IMR-90 (cell line): ENCODE measurements around the gene URB2. TPM values are rescaled to one million over a fixed set of nuclear protein-coding genes. Genes with fewer than 3 reads are reported as not detected.
A peak's percentile ranks its signal among the peaks of the same experiment; 100 is the strongest.

Source experiments
- ATAC-seq: fragments of 200-7000 bp; cut with Tn5 transposase; 2 replicates; pipeline ENCODE4 v1.9.1; 2020; ENCODE audit warnings: low read depth, mild to moderate bottlenecking, moderate library complexity
- BruUV-seq: library from RNA; stranded (reverse); fragments of 400-500 nt; replicated peaks from 2 replicates; lab custom pipeline; 2021; lab: Mats Ljungman, UMichigan
- CTCF ChIA-PET: fragments of 300-600 bp; formaldehyde crosslinking; extraction: SDS; loops from one replicate; lab custom pipeline; 2021; ENCODE audit warnings: antibody characterized with exemption; lab: Yijun Ruan, JAX
- POLR2A ChIA-PET: fragments of 300-600 bp; sonication (Branson Sonifier 250); formaldehyde crosslinking; loops from one replicate; lab custom pipeline; 2022; ENCODE audit warnings: antibody characterized with exemption; ENCODE audit not compliant: unreplicated experiment; lab: Charles Lee
- DNase-seq: peaks from one replicate; pipeline ENCODE4 v3.0.0; 2013
- H2AFZ ChIP-seq: replicated peaks from 2 replicates; pipeline ENCODE3; 2013; ENCODE audit warnings: low read length, mild to moderate bottlenecking; ENCODE audit not compliant: poor library complexity
- H2AK5ac ChIP-seq: 2 replicates; pipeline ENCODE4 v1.6.1; 2013; ENCODE audit warnings: low read depth, low read length, inconsistent platforms
- H2AK9ac ChIP-seq: replicated peaks from 2 replicates; pipeline ENCODE3; 2013; ENCODE audit warnings: mild to moderate bottlenecking, low read depth, low read length, moderate library complexity; ENCODE audit not compliant: poor library complexity
- H2BK120ac ChIP-seq: 2 replicates; pipeline ENCODE4 v1.6.1; 2013; ENCODE audit warnings: low read depth, low read length, inconsistent platforms
- H2BK15ac ChIP-seq: 3 replicates; pipeline ENCODE4 v1.6.1; 2013; ENCODE audit warnings: low read depth, low read length, inconsistent platforms
- H2BK20ac ChIP-seq: 2 replicates; pipeline ENCODE4 v1.6.1; 2013; ENCODE audit warnings: low read depth, mild to moderate bottlenecking, inconsistent platforms, low read length, moderate library complexity
- H2BK5ac ChIP-seq: 2 replicates; pipeline ENCODE4 v1.6.1; 2013; ENCODE audit warnings: mild to moderate bottlenecking, low read depth, low read length, inconsistent platforms; ENCODE audit not compliant: poor library complexity, severe bottlenecking
- H3K14ac ChIP-seq: replicated peaks from 2 replicates; pipeline ENCODE4 v1.6.1; 2013; ENCODE audit warnings: low read depth, low read length, inconsistent platforms
- H3K18ac ChIP-seq: 2 replicates; pipeline ENCODE4 v1.6.1; 2013; ENCODE audit warnings: low read depth, low read length, control low read depth
- H3K23ac ChIP-seq: 2 replicates; pipeline ENCODE4 v1.6.1; 2013; ENCODE audit warnings: low read depth, low read length, inconsistent platforms
- H3K27ac ChIP-seq: 2 replicates; pipeline ENCODE4 v1.5.1; 2013; ENCODE audit warnings: mild to moderate bottlenecking, control low read depth, low read length; ENCODE audit not compliant: insufficient read depth
- H3K27me3 ChIP-seq: 2 replicates; pipeline ENCODE4 v1.6.1; 2013; ENCODE audit warnings: low read length; ENCODE audit not compliant: control insufficient read depth, insufficient read depth
- H3K36me3 ChIP-seq: 2 replicates; pipeline ENCODE4 v1.6.1; 2013; ENCODE audit warnings: low read length, mixed read lengths; ENCODE audit not compliant: control insufficient read depth, insufficient read depth
- H3K4ac ChIP-seq: 2 replicates; pipeline ENCODE4 v1.6.1; 2013; ENCODE audit warnings: low read depth, low read length, inconsistent platforms
- H3K4me1 ChIP-seq: 2 replicates; pipeline ENCODE4 v1.6.1; 2013; ENCODE audit warnings: low read length, mixed read lengths; ENCODE audit not compliant: control insufficient read depth, insufficient read depth
- H3K4me2 ChIP-seq: 2 replicates; pipeline ENCODE4 v1.6.1; 2013; ENCODE audit warnings: low read depth, mild to moderate bottlenecking, control low read depth, low read length, moderate library complexity
- H3K4me3 ChIP-seq: 2 replicates; pipeline ENCODE4 v1.5.1; 2013; ENCODE audit warnings: low read depth, mild to moderate bottlenecking, control low read depth, low read length, moderate library complexity; ENCODE audit not compliant: insufficient read depth
- H3K56ac ChIP-seq: 2 replicates; pipeline ENCODE4 v1.6.1; 2013; ENCODE audit warnings: low read length, inconsistent platforms; ENCODE audit not compliant: insufficient read depth; ENCODE audit errors: extremely low read depth
- H3K79me1 ChIP-seq, 2 experiments: 2 replicates each; pipeline ENCODE4 v1.6.1; 2013; ENCODE audit warnings: low read length in 2 of 2, inconsistent platforms in 1 of 2, low read depth in 1 of 2
- H3K9ac ChIP-seq: 2 replicates; pipeline ENCODE4 v1.6.1; 2013; ENCODE audit warnings: low read depth, low read length, control low read depth
- H3K9me1 ChIP-seq: 2 replicates; pipeline ENCODE4 v1.6.1; 2013; ENCODE audit warnings: low read length, inconsistent platforms; ENCODE audit not compliant: insufficient read depth
- H3K9me3 ChIP-seq: 2 replicates; pipeline ENCODE4 v1.6.1; 2013; ENCODE audit warnings: low read length; ENCODE audit not compliant: control insufficient read depth, insufficient read depth
- H4K20me1 ChIP-seq: 2 replicates; pipeline ENCODE4 v1.6.1; 2013; ENCODE audit warnings: low read length, inconsistent platforms; ENCODE audit not compliant: insufficient read depth
- H4K5ac ChIP-seq: 2 replicates; pipeline ENCODE4 v1.6.1; 2013; ENCODE audit warnings: mild to moderate bottlenecking, low read depth, low read length, control low read depth
- H4K8ac ChIP-seq, 2 experiments: 2 replicates each; pipeline ENCODE4 v1.6.1; 2013; ENCODE audit warnings: low read depth in 2 of 2, low read length in 2 of 2, control low read depth in 1 of 2, inconsistent platforms in 1 of 2
- H4K91ac ChIP-seq: 2 replicates; pipeline ENCODE4 v1.6.1; 2013; ENCODE audit warnings: low read depth, low read length, inconsistent platforms; ENCODE audit not compliant: insufficient read depth
- BHLHE40 ChIP-seq: fragments of 150-350 bp; IDR thresholded peaks from 2 replicates; pipeline ENCODE4 v1.6.1; 2016; ENCODE audit warnings: mild to moderate bottlenecking, low read depth, low read length
- CEBPB ChIP-seq: IDR thresholded peaks from 2 replicates; pipeline ENCODE4 v1.6.1; 2012; ENCODE audit warnings: low read depth, low read length, improper control_type of control experiment
- CHD1 ChIP-seq: IDR thresholded peaks from 2 replicates; pipeline ENCODE4 v1.6.1; 2012; ENCODE audit warnings: low read depth, low read length, improper control_type of control experiment
- CTCF ChIP-seq: conservative IDR thresholded peaks from 2 replicates; pipeline ENCODE4 v1.5.1; 2012; ENCODE audit warnings: mild to moderate bottlenecking, low read depth, low read length, improper control_type of control experiment
- ELK1 ChIP-seq: fragments of 150-350 bp; IDR thresholded peaks from 2 replicates; pipeline ENCODE4 v1.6.1; 2016; ENCODE audit warnings: low read depth, mild to moderate bottlenecking, low read length, moderate library complexity, borderline replicate concordance
- MAFK ChIP-seq: IDR thresholded peaks from 2 replicates; pipeline ENCODE4 v1.6.1; 2012; ENCODE audit warnings: low read depth, low read length, improper control_type of control experiment
- POLR2A ChIP-seq: IDR thresholded peaks from 2 replicates; pipeline ENCODE4 v1.6.1; 2012; ENCODE audit warnings: mild to moderate bottlenecking, low read depth, low read length
- RAD21 ChIP-seq: IDR thresholded peaks from 2 replicates; pipeline ENCODE4 v1.6.1; 2012; ENCODE audit warnings: low read length, improper control_type of control experiment
- RFX5 ChIP-seq: IDR thresholded peaks from 2 replicates; pipeline ENCODE4 v1.8.0; 2012; ENCODE audit warnings: low read depth, mild to moderate bottlenecking, low read length, moderate library complexity
- WGBS, 2 experiments: methylation state at CpG; one replicate each; pipeline versions ENCODE4 v1.1.5 to v1.1.7; 2013; ENCODE audit warnings: missing lambda C conversion rate in 2 of 2; ENCODE audit not compliant: insufficient read length in 1 of 2; ENCODE audit errors: extremely low coverage in 2 of 2; 5-methylcytosine and 5-hydroxymethylcytosine counted together
- dilution Hi-C: fragments of 300-500 bp; cut with HindIII; formaldehyde crosslinking; loops from one replicate; pipeline ENCODE4 v1.14.3; 2018; ENCODE audit warnings: low sequenced_read_pairs; ENCODE audit not compliant: unreplicated experiment
- in situ Hi-C: fragments of 300-500 bp; cut with MboI; formaldehyde crosslinking; loops from 3 replicates; pipeline ENCODE4 v1.14.3; 2019; ENCODE audit warnings: low sequenced_read_pairs, inconsistent platforms, mixed read lengths
- intact Hi-C: fragments of 100-400 bp; cut with micrococcal nuclease; formaldehyde crosslinking; loops from 2 replicates; pipeline ENCODE4 v1.10.0; 2022
- polyA plus RNA-seq, 3 experiments: library from polyadenylated mRNA; depleted of rRNA; stranded (reverse); fragments of >200 nt; gene quantifications; 2 replicates each; pipeline ENCODE4 v1.2.3, GENCODE V29; 2012; ENCODE audit warnings: low replicate concordance in 1 of 3
- total RNA-seq: library from RNA; depleted of rRNA; stranded (reverse); fragments of >200 nt; gene quantifications from 2 replicates; pipeline ENCODE4 v1.2.3, GENCODE V29; 2012

Gene URB2
- total and polyA plus RNA-seq, 2 of the 4 experiments (the other 2 are of a cell fraction): 5.9 to 15.4 TPM

GRCh38 chr1:229625071-229625914 is 754 bp upstream of the URB2 start (continued):
- no peak for TF ChIP-seq CTCF
- TF ChIP-seq POLR2A: no peak

GRCh38 chr1:229627003-229627402 is 956 bp downstream of the URB2 start:
- H3K23ac ChIP-seq: no peak overlapping the region; the same call in 1 of the 2 replicates
- H3K9me3 ChIP-seq: no peaks in the 10 kb centered on the region
- no peak overlapping the region for H2BK15ac ChIP-seq
- no peak overlapping the region for H3K4ac ChIP-seq
- DNase-seq: no peak
- no peak overlapping the region for H2BK5ac ChIP-seq
- peaks cover 6% of the 10 kb centered on the region; the same call in 1 of the 2 replicates for H3K9me1 ChIP-seq
- H3K18ac ChIP-seq: no peak overlapping the region
- intact Hi-C loops (loop anchor here (5.0 kb wide), 1 partner anchor 455 kb away; no protein-coding TSS in a partner anchor), dilution Hi-C loops (no loop called here), in situ Hi-C loops (loop anchor here (5.0 kb wide), 1 partner anchor 70 kb away; the partner anchor contains the start of gene ABCB10)
- no peak overlapping the region for H3K27ac ChIP-seq
- no peak overlapping the region for H3K56ac ChIP-seq
- H3K9ac ChIP-seq: no peak overlapping the region; the same call in 1 of the 2 replicates
- ATAC-seq: no peak
- peaks cover 2% of the 10 kb centered on the region; the same call in 1 of the 2 replicates for H3K36me3 ChIP-seq
- peaks cover 38% of the 10 kb centered on the region for H4K20me1 ChIP-seq
- H2BK120ac ChIP-seq: no peak overlapping the region
- H4K5ac ChIP-seq: no peak overlapping the region
- peak overlapping the region; percentile 84 for H3K4me3 ChIP-seq
- POLR2A ChIA-PET: interaction anchor here (1.2 kb wide), 1 partner anchor 68 kb away, joined by 3 read pairs; the partner anchor contains the start of gene ABCB10
- H4K8ac ChIP-seq: no peak overlapping the region
- H3K79me1 ChIP-seq: peaks cover 21 to 58% of the 10 kb centered on the region in 2 experiments
- no peak overlapping the region for H2AK5ac ChIP-seq
- H3K14ac ChIP-seq: no peak overlapping the region
- BruUV-seq: no TSS peak
- H2BK20ac ChIP-seq: no peak overlapping the region
- no peaks in the 10 kb centered on the region for H3K27me3 ChIP-seq
- peak overlapping the region; percentile 99 for H3K4me2 ChIP-seq
- H2AK9ac ChIP-seq: no peak overlapping the region
- H2AFZ ChIP-seq: no peak overlapping the region
- H3K4me1 ChIP-seq: peaks cover 6% of the 10 kb centered on the region
- CTCF ChIA-PET: interaction anchor here (1.0 kb wide), 1 partner anchor 68 kb away, joined by 3 read pairs; the partner anchor contains the start of gene ABCB10
- no CpG with 5 or more reads among the region's 4 CpGs for WGBS, 2 experiments
- no peak overlapping the region for H4K91ac ChIP-seq
- TF ChIP-seq BHLHE40 (no peak), POLR2A (no peak), CEBPB (no peak), CTCF (no peak), ELK1 (no peak), RAD21 (no peak), MAFK (no peak), RFX5 (no peak), CHD1 (no peak)
